Keratinocyte (primary cell): Measurements from ENCODE around the gene CEPT1. TPM values are rescaled to one million over a fixed set of nuclear protein-coding genes. Genes with fewer than 3 reads are reported as not detected.

Experiments
- DNase-seq: peaks from one replicate; pipeline ENCODE4 v3.0.0-alpha.2; 2011; ENCODE audit warnings: low read depth, missing footprints, low spot score
- FAIRE-seq: peaks from 2 replicates; lab custom pipeline; 2011; peaks lifted over from hg19 to GRCh38; lab: Jason Lieb, UNC
- H2AFZ ChIP-seq: 2 replicates; pipeline ENCODE4 v1.6.0; 2012; ENCODE audit warnings: low read length, control low read depth, inconsistent platforms; ENCODE audit not compliant: control insufficient read depth
- H3K27ac ChIP-seq: 2 replicates; pipeline ENCODE4 v1.5.1; 2011; ENCODE audit warnings: low read length; ENCODE audit not compliant: control insufficient read depth, insufficient read depth
- H3K27me3 ChIP-seq: 3 replicates; pipeline ENCODE4 v1.6.0; 2011; ENCODE audit warnings: low read length; ENCODE audit not compliant: control insufficient read depth, insufficient read depth; ENCODE audit errors: extremely low read depth
- H3K36me3 ChIP-seq, 2 experiments: 2 replicates in 1 of 2; 3 replicates in 1 of 2; pipeline ENCODE4 v1.5.1; 2011; ENCODE audit warnings: low read length in 2 of 2, mild to moderate bottlenecking in 1 of 2; ENCODE audit not compliant: control insufficient read depth in 2 of 2, insufficient read depth in 2 of 2; ENCODE audit errors: extremely low read depth in 1 of 2
- H3K4me1 ChIP-seq: 3 replicates; pipeline ENCODE4 v1.5.1; 2011; ENCODE audit warnings: low read length; ENCODE audit not compliant: control insufficient read depth, insufficient read depth; ENCODE audit errors: extremely low read depth
- H3K4me2 ChIP-seq: 3 replicates; pipeline ENCODE4 v1.6.0; 2011; ENCODE audit warnings: low read depth, low read length; ENCODE audit not compliant: control insufficient read depth, insufficient read depth; ENCODE audit errors: extremely low read depth
- H3K4me3 ChIP-seq, 3 experiments: fragments of 200-600 bp in 1 of 3; sonication (generic) in 1 of 3; 2 replicates in 2 of 3; 3 replicates in 1 of 3; pipeline ENCODE4 v1.5.1; 2011 to 2016; ENCODE audit warnings: low read length in 3 of 3, mild to moderate bottlenecking in 3 of 3, control low read depth in 2 of 3, inconsistent platforms in 1 of 3, low read depth in 1 of 3, mixed read lengths in 1 of 3, mixed run types in 1 of 3, moderate library complexity in 1 of 3; ENCODE audit not compliant: control insufficient read depth in 2 of 3, insufficient read depth in 2 of 3; ENCODE audit errors: extremely low read depth in 1 of 3
- H3K79me2 ChIP-seq: 2 replicates; pipeline ENCODE4 v1.6.0; 2012; ENCODE audit warnings: low read length; ENCODE audit not compliant: control insufficient read depth, insufficient read depth
- H3K9ac ChIP-seq: 3 replicates; pipeline ENCODE4 v1.6.0; 2011; ENCODE audit warnings: low read length; ENCODE audit not compliant: control insufficient read depth, insufficient read depth; ENCODE audit errors: extremely low read depth
- H3K9me1 ChIP-seq: 3 replicates; pipeline ENCODE4 v1.6.0; 2011; ENCODE audit warnings: low read length; ENCODE audit not compliant: control insufficient read depth, insufficient read depth; ENCODE audit errors: extremely low read depth
- H3K9me3 ChIP-seq: 2 replicates; pipeline ENCODE4 v1.5.1; 2012; ENCODE audit warnings: low read depth, low read length; ENCODE audit not compliant: control insufficient read depth
- H4K20me1 ChIP-seq: 3 replicates; pipeline ENCODE4 v1.6.0; 2011; ENCODE audit warnings: low read length; ENCODE audit not compliant: control insufficient read depth, insufficient read depth; ENCODE audit errors: extremely low read depth
- EZH2 ChIP-seq: IDR thresholded peaks from one replicate; pipeline ENCODE4 v1.6.1; 2012; ENCODE audit warnings: inconsistent platforms, mild to moderate bottlenecking, low read length, moderate library complexity
- dilution Hi-C: fragments of 300-500 bp; cut with MboI; formaldehyde crosslinking; loops from one replicate; pipeline ENCODE4 v1.7.0; 2020; ENCODE audit warnings: low sequenced_read_pairs; ENCODE audit not compliant: extremely low pct_ligation_motif_present
- polyA plus RNA-seq, 5 experiments: library from polyadenylated mRNA; depleted of rRNA in 3 of 5; stranded (reverse) in 3 of 5; stranded (forward) in 1 of 5; unstranded in 1 of 5; fragments of >200 nt; gene quantifications; 1 replicate in 1 of 5; 2 replicates in 3 of 5; 3 replicates in 1 of 5; pipeline versions ENCODE4 v1.2.1 to v1.2.3, GENCODE V29; 2011 to 2012; ENCODE audit warnings: missing spikeins in 2 of 5, low read depth in 1 of 5, low replicate concordance in 1 of 5
- TF ChIP-seq, protein P1 (sequence below), 3 experiments: IDR thresholded peaks in 1 of 3; conservative IDR thresholded peaks in 1 of 3; optimal IDR thresholded peaks in 1 of 3; 2 replicates in 2 of 3; 3 replicates in 1 of 3; pipeline versions ENCODE3 to v1.5.1; 2011; ENCODE audit warnings: low read length in 3 of 3, mild to moderate bottlenecking in 3 of 3, moderate library complexity in 2 of 3, control low read depth in 1 of 3, inconsistent platforms in 1 of 3; ENCODE audit not compliant: insufficient read depth in 2 of 3; ENCODE audit errors: extremely low read depth in 1 of 3

Gene CEPT1
- polyA plus RNA-seq, 1 donor (not counting 4 experiments of a cell fraction or from before 2014, with no cell fraction given): 65.2 TPM

DNA sequence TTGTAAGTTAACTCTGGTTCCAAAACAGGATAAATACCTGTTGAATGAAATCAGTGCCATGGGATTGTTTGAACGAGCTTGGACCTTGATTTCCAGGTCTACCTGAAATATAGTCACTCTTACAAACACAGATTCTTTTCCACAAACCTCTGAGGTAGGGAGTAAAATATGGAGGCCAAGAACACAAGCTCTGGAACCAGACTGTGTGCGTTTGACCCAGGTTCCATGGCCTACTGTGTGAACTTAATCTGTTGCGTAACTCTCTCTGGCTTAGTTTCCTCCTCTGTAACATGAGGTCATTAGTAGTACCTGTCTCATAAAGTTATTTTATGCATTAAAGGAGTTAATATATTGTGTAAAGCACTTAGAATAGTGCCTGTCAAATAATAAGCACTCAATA lies 35.3 kb downstream of the CEPT1 start:
- no peaks in the 10 kb centered on the region for H3K79me2 ChIP-seq
- DNase-seq: no peak
- H3K4me2 ChIP-seq: no peak overlapping the region
- TF ChIP-seq, protein P1, sequence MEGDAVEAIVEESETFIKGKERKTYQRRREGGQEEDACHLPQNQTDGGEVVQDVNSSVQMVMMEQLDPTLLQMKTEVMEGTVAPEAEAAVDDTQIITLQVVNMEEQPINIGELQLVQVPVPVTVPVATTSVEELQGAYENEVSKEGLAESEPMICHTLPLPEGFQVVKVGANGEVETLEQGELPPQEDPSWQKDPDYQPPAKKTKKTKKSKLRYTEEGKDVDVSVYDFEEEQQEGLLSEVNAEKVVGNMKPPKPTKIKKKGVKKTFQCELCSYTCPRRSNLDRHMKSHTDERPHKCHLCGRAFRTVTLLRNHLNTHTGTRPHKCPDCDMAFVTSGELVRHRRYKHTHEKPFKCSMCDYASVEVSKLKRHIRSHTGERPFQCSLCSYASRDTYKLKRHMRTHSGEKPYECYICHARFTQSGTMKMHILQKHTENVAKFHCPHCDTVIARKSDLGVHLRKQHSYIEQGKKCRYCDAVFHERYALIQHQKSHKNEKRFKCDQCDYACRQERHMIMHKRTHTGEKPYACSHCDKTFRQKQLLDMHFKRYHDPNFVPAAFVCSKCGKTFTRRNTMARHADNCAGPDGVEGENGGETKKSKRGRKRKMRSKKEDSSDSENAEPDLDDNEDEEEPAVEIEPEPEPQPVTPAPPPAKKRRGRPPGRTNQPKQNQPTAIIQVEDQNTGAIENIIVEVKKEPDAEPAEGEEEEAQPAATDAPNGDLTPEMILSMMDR (optimal IDR thresholded peaks at IDR 0.05 in 1 of 3, IDR thresholded peaks at IDR 0.05 in 1 of 3, conservative IDR thresholded peaks at IDR 0.05 in 1 of 3; ENCODE audit: extremely low read depth in 1 of 3, insufficient read depth in 2 of 3, low read length in 3 of 3): no peak
- TF ChIP-seq EZH2: no peak
- no peak overlapping the region for H3K27ac ChIP-seq
- no peak for FAIRE-seq
- H4K20me1 ChIP-seq: no peaks in the 10 kb centered on the region
- H3K4me3 ChIP-seq: no peak overlapping the region
- H3K4me1 ChIP-seq: no peaks in the 10 kb centered on the region
- H3K9ac ChIP-seq: no peak overlapping the region
- no peak overlapping the region for H2AFZ ChIP-seq
- H3K9me1 ChIP-seq: no peaks in the 10 kb centered on the region
- H3K27me3 ChIP-seq: no peaks in the 10 kb centered on the region
- H3K36me3 ChIP-seq: peaks cover 2 to 5% of the 10 kb centered on the region in 2 experiments
- dilution Hi-C loops: no loop called here
- H3K9me3 ChIP-seq: no peaks in the 10 kb centered on the region

DNA sequence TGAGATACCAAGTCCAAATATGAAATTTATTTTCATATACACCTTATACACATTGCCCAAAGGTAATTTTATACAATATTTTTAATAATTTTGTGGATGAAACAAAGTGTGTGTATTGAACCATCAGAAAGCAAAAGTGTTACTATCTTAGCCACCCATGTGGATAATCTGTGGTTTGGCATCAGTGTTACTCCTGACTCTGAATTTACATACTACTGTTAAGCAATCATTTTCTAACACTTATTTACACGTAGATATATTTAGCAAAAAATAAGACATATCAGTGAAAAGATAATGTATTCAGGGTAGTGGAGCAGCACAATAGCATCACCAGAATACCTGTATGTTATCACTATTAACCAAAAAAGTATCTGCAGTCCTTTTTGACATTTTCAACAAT lies 36.7 kb downstream of the CEPT1 start:
- no peaks in the 10 kb centered on the region for H4K20me1 ChIP-seq
- H3K4me2 ChIP-seq: no peak overlapping the region
- TF ChIP-seq EZH2: no peak
- TF ChIP-seq, protein P1 (optimal IDR thresholded peaks at IDR 0.05 in 1 of 3, IDR thresholded peaks at IDR 0.05 in 1 of 3, conservative IDR thresholded peaks at IDR 0.05 in 1 of 3; ENCODE audit: extremely low read depth in 1 of 3, insufficient read depth in 2 of 3, low read length in 3 of 3): no peak
- no peak overlapping the region for H3K9ac ChIP-seq
- H3K79me2 ChIP-seq: no peaks in the 10 kb centered on the region
- H3K9me1 ChIP-seq: no peaks in the 10 kb centered on the region
- H3K27me3 ChIP-seq: no peaks in the 10 kb centered on the region
- H3K4me3 ChIP-seq: no peak overlapping the region
- peaks cover 2 to 5% of the 10 kb centered on the region in 2 experiments for H3K36me3 ChIP-seq
- DNase-seq (no peak), FAIRE-seq (no peak)
- no peaks in the 10 kb centered on the region for H3K4me1 ChIP-seq
- H2AFZ ChIP-seq: no peak overlapping the region
- no peak overlapping the region for H3K27ac ChIP-seq
- dilution Hi-C loops: no loop called here
- H3K9me3 ChIP-seq: no peaks in the 10 kb centered on the region
